Measurements from ENCODE around the gene INHBC. TPM values are rescaled to one million over a fixed set of nuclear protein-coding genes. Genes with fewer than 3 reads are reported as not detected.

The INHBC gene
- total and polyA plus RNA-seq, 2 donors (not counting 1 experiment from before 2014, with no cell fraction given) = 0.17 to 0.31 TPM

GRCh38 chr12:57444744-57445143 lies 10.2 kb downstream of the INHBC start:
- H3K27me3 Mint-ChIP-seq = peaks cover 4% of the 10 kb centered on the region
- no peaks in the 10 kb centered on the region for H3K27me3 ChIP-seq (replicated peaks in 1 of 4; ENCODE audit: control extremely low read depth in 1 of 4, control insufficient read depth in 3 of 4, insufficient read depth in 4 of 4, low read length in 3 of 4)
- H3K9ac ChIP-seq (ENCODE audit: low read length) = no peak overlapping the region
- ChIA-PET CTCF (interaction anchor here (1.0 to 2.8 kb wide), 3 partner anchors 9 to 14 kb away, joined by 3 to 13 read pairs (median 4); partner anchors contain the start of gene INHBE), POLR2A (no interaction called here)
- intact Hi-C loops (cut with micrococcal nuclease) = no loop called here
- DNase-seq = no peak
- no peak overlapping the region for H3K4me2 ChIP-seq (replicated peaks; ENCODE audit: low read depth, low read length, poor library complexity, severe bottlenecking)
- no peaks in the 10 kb centered on the region for H3K4me1 ChIP-seq (ENCODE audit: control insufficient read depth in 2 of 2, insufficient read depth in 2 of 2, low read length in 2 of 2)
- no peaks in the 10 kb centered on the region for H4K20me1 ChIP-seq (ENCODE audit: control insufficient read depth, insufficient read depth, low read length, poor library complexity, severe bottlenecking)
- WGBS (ENCODE audit: insufficient coverage) = 84% methylated on average over 2 of the region's 5 CpGs
- H3K27ac Mint-ChIP-seq = no peak overlapping the region
- no peak overlapping the region for H3K4me3 ChIP-seq (ENCODE audit: control extremely low read depth in 1 of 5, extremely low read depth in 1 of 5, insufficient read depth in 1 of 5, low read depth in 2 of 5, low read length in 4 of 5)
- no peak overlapping the region for H2AFZ ChIP-seq (ENCODE audit: insufficient read depth, low read depth, low read length, poor library complexity, severe bottlenecking)
- peaks cover 1 to 11% (median 7%) of the 10 kb centered on the region in 3 donors for H3K9me3 ChIP-seq (ENCODE audit: control extremely low read depth in 1 of 3, control insufficient read depth in 2 of 3, insufficient read depth in 1 of 3, low read length in 2 of 3)
- TF ChIP-seq EZH2 (IDR thresholded peaks at IDR 0.05; ENCODE audit: borderline replicate concordance, insufficient read depth, low read depth, low read length, poor library complexity, severe bottlenecking) = no peak
- TF ChIP-seq CTCF (IDR thresholded peaks at IDR 0.05) = no peak
- peaks cover 2% of the 10 kb centered on the region for H3K9me3 Mint-ChIP-seq (ENCODE audit: insufficient read depth)
- no peaks in the 10 kb centered on the region for H3K36me3 ChIP-seq (replicated peaks in 1 of 2; ENCODE audit: control extremely low read depth in 1 of 2, control insufficient read depth in 1 of 2, extremely low read depth in 1 of 2, insufficient read depth in 2 of 2, low read length in 1 of 2)
- H3K27ac ChIP-seq (ENCODE audit: low read length in 2 of 2) = no peak overlapping the region
- H3K79me2 ChIP-seq (ENCODE audit: control insufficient read depth, insufficient read depth, low read length) = no peaks in the 10 kb centered on the region
- no peak for ATAC-seq (ENCODE audit: low read depth)
- H3K4me1 Mint-ChIP-seq = no peaks in the 10 kb centered on the region
- no peak overlapping the region for H3K4me3 Mint-ChIP-seq

GRCh38 chr12:57446292-57446960 lies 11.8 kb downstream of the INHBC start:
- H3K36me3 ChIP-seq (replicated peaks in 1 of 2; ENCODE audit: control extremely low read depth in 1 of 2, control insufficient read depth in 1 of 2, extremely low read depth in 1 of 2, insufficient read depth in 2 of 2, low read length in 1 of 2) = no peaks in the 10 kb centered on the region
- no peak overlapping the region for H3K27ac ChIP-seq (ENCODE audit: low read length in 2 of 2)
- Mint-ChIP-seq H3K4me1 (no peaks in the 10 kb centered on the region), H3K27ac (no peak overlapping the region), H3K4me3 (no peak overlapping the region), H3K9me3 (ENCODE audit: insufficient read depth) (peaks cover 2% of the 10 kb centered on the region), H3K27me3 (no peaks in the 10 kb centered on the region)
- H3K9me3 ChIP-seq (ENCODE audit: control extremely low read depth in 1 of 3, control insufficient read depth in 2 of 3, insufficient read depth in 1 of 3, low read length in 2 of 3) = peaks cover 0 to 5% (median 4%) of the 10 kb centered on the region in 3 donors
- no peaks in the 10 kb centered on the region for H3K4me1 ChIP-seq (ENCODE audit: control insufficient read depth in 2 of 2, insufficient read depth in 2 of 2, low read length in 2 of 2)
- no peak overlapping the region for H3K9ac ChIP-seq (ENCODE audit: low read length)
- no peak for ATAC-seq (ENCODE audit: low read depth)
- H3K79me2 ChIP-seq (ENCODE audit: control insufficient read depth, insufficient read depth, low read length) = no peaks in the 10 kb centered on the region
- POLR2A ChIA-PET = no interaction called here
- 98% methylated on average over 4 of the region's 6 CpGs for WGBS (ENCODE audit: insufficient coverage)
- no peak for DNase-seq
- no peak overlapping the region for H3K4me2 ChIP-seq (replicated peaks; ENCODE audit: low read depth, low read length, poor library complexity, severe bottlenecking)
- no peaks in the 10 kb centered on the region for H4K20me1 ChIP-seq (ENCODE audit: control insufficient read depth, insufficient read depth, low read length, poor library complexity, severe bottlenecking)
- no peaks in the 10 kb centered on the region for H3K27me3 ChIP-seq (replicated peaks in 1 of 4; ENCODE audit: control extremely low read depth in 1 of 4, control insufficient read depth in 3 of 4, insufficient read depth in 4 of 4, low read length in 3 of 4)
- TF ChIP-seq EZH2 (IDR thresholded peaks at IDR 0.05; ENCODE audit: borderline replicate concordance, insufficient read depth, low read depth, low read length, poor library complexity, severe bottlenecking) = no peak
- TF ChIP-seq CTCF (IDR thresholded peaks at IDR 0.05) = no peak
- H3K4me3 ChIP-seq (ENCODE audit: control extremely low read depth in 1 of 5, extremely low read depth in 1 of 5, insufficient read depth in 1 of 5, low read depth in 2 of 5, low read length in 4 of 5) = no peak overlapping the region
- intact Hi-C loops (cut with micrococcal nuclease) = no loop called here
- CTCF ChIA-PET = interaction anchor here (2.8 kb wide), 1 partner anchor 9 kb away, joined by 13 read pairs; the partner anchor contains the start of gene INHBE
- H2AFZ ChIP-seq (ENCODE audit: insufficient read depth, low read depth, low read length, poor library complexity, severe bottlenecking) = no peak overlapping the region

Data from B cell (primary cell).